ENCODE data around the gene SDHC.
"Not testable (repeated sequence)": the region's sequence is repeated elsewhere in the genome, so short reads cannot be mapped to it uniquely, and the experiment has no call there.

Gene SDHC

GRCh38 chr1:161408429-161409052 is 94.4 kb downstream of the SDHC start:
- no peak for DNase-seq (ENCODE audit: low read depth)
- TF ChIP-seq MYC (IDR thresholded peaks at IDR 0.05; ENCODE audit: low read depth, low read length) (no peak), MAX (IDR thresholded peaks at IDR 0.05; ENCODE audit: low read depth, low read length) (no peak), POLR2A (IDR thresholded peaks at IDR 0.05; ENCODE audit: extremely low read depth, insufficient read length) (no peak)
- TF ChIP-seq, protein P1, sequence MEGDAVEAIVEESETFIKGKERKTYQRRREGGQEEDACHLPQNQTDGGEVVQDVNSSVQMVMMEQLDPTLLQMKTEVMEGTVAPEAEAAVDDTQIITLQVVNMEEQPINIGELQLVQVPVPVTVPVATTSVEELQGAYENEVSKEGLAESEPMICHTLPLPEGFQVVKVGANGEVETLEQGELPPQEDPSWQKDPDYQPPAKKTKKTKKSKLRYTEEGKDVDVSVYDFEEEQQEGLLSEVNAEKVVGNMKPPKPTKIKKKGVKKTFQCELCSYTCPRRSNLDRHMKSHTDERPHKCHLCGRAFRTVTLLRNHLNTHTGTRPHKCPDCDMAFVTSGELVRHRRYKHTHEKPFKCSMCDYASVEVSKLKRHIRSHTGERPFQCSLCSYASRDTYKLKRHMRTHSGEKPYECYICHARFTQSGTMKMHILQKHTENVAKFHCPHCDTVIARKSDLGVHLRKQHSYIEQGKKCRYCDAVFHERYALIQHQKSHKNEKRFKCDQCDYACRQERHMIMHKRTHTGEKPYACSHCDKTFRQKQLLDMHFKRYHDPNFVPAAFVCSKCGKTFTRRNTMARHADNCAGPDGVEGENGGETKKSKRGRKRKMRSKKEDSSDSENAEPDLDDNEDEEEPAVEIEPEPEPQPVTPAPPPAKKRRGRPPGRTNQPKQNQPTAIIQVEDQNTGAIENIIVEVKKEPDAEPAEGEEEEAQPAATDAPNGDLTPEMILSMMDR (IDR thresholded peaks at IDR 0.05; ENCODE audit: low read depth, low read length), result no peak
- H3K4me3 ChIP-seq (ENCODE audit: low read depth, low read length), result no peak overlapping the region

DNA sequence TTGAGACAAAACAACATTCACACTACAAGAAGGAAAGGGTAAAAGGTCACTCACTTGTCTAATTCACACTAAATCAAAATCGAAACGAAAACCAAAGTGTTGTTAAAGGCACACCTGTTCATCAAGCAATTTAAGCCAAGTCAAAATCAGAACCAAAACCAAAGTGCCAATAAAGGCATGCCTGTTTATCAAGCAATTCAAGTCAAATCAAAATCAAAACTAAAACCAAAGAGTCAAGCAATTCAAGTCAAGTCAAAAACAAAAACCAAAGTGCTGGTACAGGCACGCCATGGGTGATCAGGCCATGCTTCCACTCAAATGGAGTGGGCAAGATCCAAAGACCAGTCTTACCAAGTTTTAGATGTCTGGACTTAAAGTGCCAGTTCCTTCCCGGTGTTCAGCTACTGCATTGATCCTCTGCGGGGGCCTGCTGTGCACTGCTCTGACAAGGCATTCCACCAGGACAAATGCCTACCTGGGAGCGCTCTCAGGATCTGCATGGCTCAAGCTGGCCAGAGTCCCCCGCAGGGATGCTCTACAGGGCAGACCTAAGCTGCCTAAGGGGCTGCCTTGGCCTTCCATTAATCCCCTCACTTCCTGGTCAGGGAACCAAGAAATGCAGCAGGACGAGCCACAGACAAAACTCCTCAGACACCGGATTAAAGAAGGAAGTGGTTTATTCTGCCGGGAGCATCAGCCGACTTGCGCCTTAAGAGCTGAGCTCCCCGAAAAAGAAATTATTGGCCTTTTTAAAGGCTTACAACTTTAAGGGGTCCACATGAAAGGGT is 95.9 kb downstream of the SDHC start:
- not testable (repeated sequence) for H3K4me3 ChIP-seq (ENCODE audit: low read depth, low read length); DNase-seq (ENCODE audit: low read depth)

- not testable (repeated sequence) for H3K4me3 ChIP-seq (ENCODE audit: low read depth, low read length); DNase-seq (ENCODE audit: low read depth)
Measured at GRCh38 chr1:161410636-161410970, 96.4 kb downstream of the SDHC start.

Measured in NB4 (cell line).